Activated CD4-positive, alpha-beta memory T cell treated with anti-CD3 and anti-CD28 coated beads for 36 hours (primary cell): Measurements from ENCODE around the gene TALDO1. TPM values are rescaled to one million over a fixed set of nuclear protein-coding genes. Genes with fewer than 3 reads are reported as not detected.

Source experiments
- CTCF ChIA-PET: fragments of 350-600 bp; sonication (Branson Sonifier 250); formaldehyde crosslinking; loops from one replicate; lab custom pipeline; 2021; ENCODE audit warnings: antibody characterized with exemption, inconsistent platforms; lab: Charles Lee
- POLR2A ChIA-PET: fragments of 350-600 bp; sonication (Branson Sonifier 250); formaldehyde crosslinking; loops from one replicate; lab custom pipeline; 2021; ENCODE audit warnings: antibody characterized with exemption; lab: Charles Lee
- DNase-seq: peaks from one replicate; pipeline ENCODE4 v3.0.0-alpha.2; 2020
- H3K27ac Mint-ChIP-seq: one replicate; pipeline ENCODE4 v1.8.0; 2021; ENCODE audit warnings: mixed read lengths
- H3K27me3 Mint-ChIP-seq: one replicate; pipeline ENCODE4 v1.8.0; 2021; ENCODE audit warnings: mixed read lengths
- H3K36me3 Mint-ChIP-seq: one replicate; pipeline ENCODE4 v1.8.0; 2021; ENCODE audit warnings: mixed read lengths
- H3K4me1 Mint-ChIP-seq: one replicate; pipeline ENCODE4 v1.8.0; 2021; ENCODE audit warnings: low read depth, mixed read lengths
- H3K4me3 Mint-ChIP-seq: one replicate; pipeline ENCODE4 v1.8.0; 2021; ENCODE audit warnings: mild to moderate bottlenecking, mixed read lengths
- H3K9me3 Mint-ChIP-seq: one replicate; pipeline ENCODE4 v1.8.0; 2021; ENCODE audit warnings: mixed read lengths
- intact Hi-C: fragments of 100-400 bp; cut with micrococcal nuclease; formaldehyde crosslinking; loops from one replicate; pipeline ENCODE4 v1.15.1; 2023
- total RNA-seq, 2 experiments: library from RNA; stranded (reverse); gene quantifications; one replicate each; pipeline ENCODE4 v1.2.3, GENCODE V29; 2021

Gene TALDO1
- total RNA-seq, 2 experiments from 2014 or later = 284 to 296 TPM

GRCh38 chr11:720017-720641 is 27.1 kb upstream of the TALDO1 start:
- intact Hi-C loops = loop anchor here (5.0 kb wide), 1 partner anchor 183 kb away; the partner anchor contains the start of genes HRAS and LRRC56
- H3K36me3 Mint-ChIP-seq = no peaks in the 10 kb centered on the region
- H3K27me3 Mint-ChIP-seq = peaks cover 14% of the 10 kb centered on the region
- H3K4me3 Mint-ChIP-seq = peak overlapping the region; percentile 3
- no peak overlapping the region for H3K27ac Mint-ChIP-seq
- ChIA-PET CTCF (interaction anchor here (1.1 to 10.1 kb wide), 5 partner anchors 10 to 201 kb away, joined by 3 to 129 read pairs (median 5); partner anchors contain the start of gene TMEM80), POLR2A (no interaction called here)
- no peak for DNase-seq
- peaks cover 3% of the 10 kb centered on the region for H3K9me3 Mint-ChIP-seq
- peaks cover 12% of the 10 kb centered on the region for H3K4me1 Mint-ChIP-seq

GRCh38 chr11:720642-721246 is 26.5 kb upstream of the TALDO1 start:
- ChIA-PET POLR2A (no interaction called here), CTCF (interaction anchor here (1.1 to 10.1 kb wide), 5 partner anchors 11 to 202 kb away, joined by 3 to 129 read pairs (median 5); partner anchors contain the start of gene TMEM80)
- DNase-seq = peak; percentile 67
- Mint-ChIP-seq H3K27ac (no peak overlapping the region), H3K9me3 (no peaks in the 10 kb centered on the region), H3K36me3 (no peaks in the 10 kb centered on the region), H3K4me3 (no peak overlapping the region), H3K27me3 (peaks cover 14% of the 10 kb centered on the region), H3K4me1 (peaks cover 12% of the 10 kb centered on the region)
- intact Hi-C loops = loop anchor here (5.0 kb wide), 1 partner anchor 183 kb away; the partner anchor contains the start of genes HRAS and LRRC56

GRCh38 chr11:721247-721740 is 26.0 kb upstream of the TALDO1 start:
- H3K4me1 Mint-ChIP-seq = peaks cover 12% of the 10 kb centered on the region
- H3K27me3 Mint-ChIP-seq = peaks cover 14% of the 10 kb centered on the region
- ChIA-PET POLR2A (interaction anchor here (1.0 kb wide), 1 partner anchor 26 kb away, joined by 4 read pairs; the partner anchor contains the start of genes DEAF1 and TMEM80), CTCF (interaction anchor here (1.0 to 10.1 kb wide), 5 partner anchors 25 to 167 kb away, joined by 4 to 129 read pairs (median 38); partner anchors contain the start of genes DEAF1 and TMEM80)
- no peak overlapping the region for H3K4me3 Mint-ChIP-seq
- H3K36me3 Mint-ChIP-seq = no peaks in the 10 kb centered on the region
- H3K9me3 Mint-ChIP-seq = no peaks in the 10 kb centered on the region
- H3K27ac Mint-ChIP-seq = no peak overlapping the region
- intact Hi-C loops = loop anchor here (5.0 kb wide), 1 partner anchor 184 kb away; the partner anchor contains the start of genes HRAS and LRRC56
- DNase-seq = no peak

- ChIA-PET POLR2A (interaction anchor here (1.0 kb wide), 1 partner anchor 26 kb away, joined by 4 read pairs; the partner anchor contains the start of genes DEAF1 and TMEM80), CTCF (interaction anchor here (1.0 to 10.1 kb wide), 7 partner anchors 25 to 167 kb away, joined by 3 to 129 read pairs (median 10); partner anchors contain the start of genes DEAF1 and TMEM80)
- Mint-ChIP-seq H3K27me3 (peaks cover 14% of the 10 kb centered on the region), H3K27ac (no peak overlapping the region), H3K4me1 (peaks cover 15% of the 10 kb centered on the region), H3K4me3 (no peak overlapping the region), H3K9me3 (no peaks in the 10 kb centered on the region), H3K36me3 (no peaks in the 10 kb centered on the region)
- intact Hi-C loops = loop anchor here (2.0 to 5.0 kb wide), 2 partner anchors 75 to 185 kb away; partner anchors contain the start of genes HRAS and LRRC56
- DNase-seq = peak; percentile 62
These were observed 25.4 kb upstream of the TALDO1 start for GRCh38 chr11:721741-722345.

GRCh38 chr11:722346-722811 is 24.9 kb upstream of the TALDO1 start:
- peaks cover 14% of the 10 kb centered on the region for H3K27me3 Mint-ChIP-seq

GRCh38 chr11:723120-723883 is 24.0 kb upstream of the TALDO1 start:
- Mint-ChIP-seq H3K9me3 (no peaks in the 10 kb centered on the region), H3K27ac (peak overlapping the region; percentile 70), H3K4me1 (peaks cover 24% of the 10 kb centered on the region), H3K27me3 (peaks cover 14% of the 10 kb centered on the region), H3K4me3 (peak overlapping the region; percentile 32), H3K36me3 (no peaks in the 10 kb centered on the region)
- intact Hi-C loops = loop anchor here (1.0 to 5.0 kb wide), 5 partner anchors 27 to 186 kb away; partner anchors contain the start of genes HRAS and LRRC56
- DNase-seq = peak; percentile 65
- ChIA-PET CTCF (interaction anchor here (0.9 to 10.1 kb wide), 17 partner anchors 11 to 189 kb away, joined by 3 to 129 read pairs (median 4); partner anchors contain the start of genes DEAF1, LMNTD2, PHRF1 and TMEM80), POLR2A (interaction anchor here (0.9 to 1.1 kb wide), 2 partner anchors 28 to 43 kb away, joined by 3 read pairs; partner anchors contain the start of gene TMEM80)

More at GRCh38 chr11:722346-722811, 24.9 kb upstream of the TALDO1 start:
- POLR2A ChIA-PET = interaction anchor here (1.0 kb wide), 1 partner anchor 27 kb away, joined by 4 read pairs; the partner anchor contains the start of genes DEAF1 and TMEM80
- DNase-seq = no peak
- intact Hi-C loops = loop anchor here (2.0 to 5.0 kb wide), 2 partner anchors 74 to 185 kb away; partner anchors contain the start of genes HRAS and LRRC56
- Mint-ChIP-seq H3K9me3 (no peaks in the 10 kb centered on the region), H3K4me3 (no peak overlapping the region), H3K27ac (no peak overlapping the region), H3K4me1 (peaks cover 18% of the 10 kb centered on the region), H3K36me3 (no peaks in the 10 kb centered on the region)
- CTCF ChIA-PET = interaction anchor here (1.0 to 10.1 kb wide), 11 partner anchors 10 to 168 kb away, joined by 3 to 129 read pairs (median 5); partner anchors contain the start of genes DEAF1, PHRF1 and TMEM80

- DNase-seq = peak; percentile 48
- Mint-ChIP-seq H3K27me3 (peaks cover 12% of the 10 kb centered on the region), H3K4me3 (no peak overlapping the region), H3K27ac (no peak overlapping the region), H3K36me3 (no peaks in the 10 kb centered on the region), H3K9me3 (no peaks in the 10 kb centered on the region), H3K4me1 (peaks cover 24% of the 10 kb centered on the region)
- intact Hi-C loops = loop anchor here (5.0 kb wide), 1 partner anchor 187 kb away; the partner anchor contains the start of genes HRAS and LRRC56
- CTCF ChIA-PET = interaction anchor here (0.9 to 10.1 kb wide), 12 partner anchors 17 to 190 kb away, joined by 3 to 129 read pairs (median 5); partner anchors contain the start of genes DEAF1, LMNTD2 and TMEM80
- POLR2A ChIA-PET = interaction anchor here (0.9 to 1.2 kb wide), 3 partner anchors 28 to 148 kb away, joined by 3 to 4 read pairs (median 3); partner anchors contain the start of genes PHRF1 and TMEM80
These were observed 23.1 kb upstream of the TALDO1 start for GRCh38 chr11:724049-724777.

- intact Hi-C loops = loop anchor here (5.0 kb wide), 1 partner anchor 188 kb away; the partner anchor contains the start of genes HRAS and LRRC56
- H3K27me3 Mint-ChIP-seq = peaks cover 8% of the 10 kb centered on the region
These were observed 22.4 kb upstream of the TALDO1 start for GRCh38 chr11:724778-725386.

GRCh38 chr11:725624-726202 is 21.6 kb upstream of the TALDO1 start:
- Mint-ChIP-seq H3K4me1 (peaks cover 24% of the 10 kb centered on the region), H3K27me3 (peaks cover 7% of the 10 kb centered on the region), H3K4me3 (peak overlapping the region; percentile 43), H3K36me3 (no peaks in the 10 kb centered on the region), H3K9me3 (no peaks in the 10 kb centered on the region), H3K27ac (no peak overlapping the region)
- POLR2A ChIA-PET = interaction anchor here (1.1 to 2.7 kb wide), 7 partner anchors 18 to 150 kb away, joined by 3 to 13 read pairs (median 5); partner anchors contain the start of genes DEAF1, TALDO1 and TMEM80
- intact Hi-C loops = loop anchor here (1.0 to 2.0 kb wide), 2 partner anchors 21 to 109 kb away; partner anchors contain the start of gene TALDO1
- CTCF ChIA-PET = interaction anchor here (0.6 to 10.1 kb wide), 14 partner anchors 10 to 207 kb away, joined by 3 to 129 read pairs (median 4); partner anchors contain the start of genes DEAF1, TALDO1 and TMEM80
- no peak for DNase-seq

More at GRCh38 chr11:724778-725386, 22.4 kb upstream of the TALDO1 start:
- ChIA-PET CTCF (interaction anchor here (1.4 to 10.1 kb wide), 7 partner anchors 18 to 170 kb away, joined by 4 to 129 read pairs (median 26); partner anchors contain the start of genes DEAF1 and TMEM80), POLR2A (interaction anchor here (1.2 to 2.7 kb wide), 3 partner anchors 23 to 149 kb away, joined by 3 to 13 read pairs (median 4); partner anchors contain the start of genes DEAF1, PHRF1 and TMEM80)
- no peaks in the 10 kb centered on the region for H3K36me3 Mint-ChIP-seq
- no peak for DNase-seq
- no peak overlapping the region for H3K27ac Mint-ChIP-seq
- H3K4me1 Mint-ChIP-seq = peaks cover 24% of the 10 kb centered on the region
- H3K9me3 Mint-ChIP-seq = no peaks in the 10 kb centered on the region
- peak overlapping the region; percentile 50 for H3K4me3 Mint-ChIP-seq
